Stimulated activated CD8-positive, alpha-beta memory T cell treated with anti-CD3 and anti-CD28 coated beads, Interleukin-12 subunit alpha, Interleukin-12 subunit beta, amount 100 ng/mL, for 24 hours (primary cell): ENCODE results near the gene PTPRD.

Experiments used
- DNase-seq: peaks from one replicate; pipeline ENCODE4 v3.0.0-alpha.2; 2020; ENCODE audit errors: extremely low read depth

PTPRD gene

GRCh38 chr9:8337834-8338766 lies 2274.7 kb downstream of the PTPRD start:
- DNase-seq, result no peak

- no peak for DNase-seq
Observed at GRCh38 chr9:8332871-8333270, 2279.9 kb downstream of the PTPRD start.

GRCh38 chr9:8332331-8332650 lies 2280.5 kb downstream of the PTPRD start:
- DNase-seq, result no peak

DNA sequence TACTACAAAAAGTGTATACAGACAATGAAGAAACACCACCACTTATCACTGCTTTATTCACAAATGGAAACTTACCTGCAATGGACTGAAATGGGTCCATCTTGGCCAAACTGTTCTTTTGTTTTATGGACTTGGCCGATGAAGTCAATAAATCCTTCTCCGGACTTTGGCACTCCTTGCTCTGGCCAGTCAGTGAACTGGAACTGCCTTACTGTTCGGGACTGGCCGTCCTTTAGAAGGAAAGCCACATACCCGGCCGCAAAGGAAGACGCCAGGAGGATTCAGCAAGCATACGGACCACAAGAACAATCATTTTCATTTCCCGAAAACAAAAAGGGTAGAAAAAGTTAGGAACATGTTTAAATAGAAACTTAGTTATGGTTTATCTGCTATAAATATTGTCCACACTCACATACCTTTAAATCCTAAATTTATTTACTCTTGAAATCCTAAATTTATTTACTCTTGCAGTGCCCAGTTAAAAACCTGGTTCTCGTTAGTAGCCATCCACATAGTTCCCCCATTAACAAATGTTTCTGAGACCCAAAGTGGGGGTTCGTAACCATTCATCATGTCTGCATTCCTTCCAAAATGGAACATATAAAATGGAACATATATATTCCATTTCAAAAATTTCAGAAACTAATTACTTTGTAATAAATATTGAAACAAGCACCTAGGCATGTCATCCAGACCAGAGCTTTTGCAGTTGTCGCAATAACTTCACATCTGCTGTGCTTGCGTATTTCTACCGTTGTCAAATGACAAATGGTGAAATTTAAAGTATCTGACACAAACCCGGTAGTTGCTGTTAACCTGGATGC lies 2281.1 kb downstream of the PTPRD start:
- DNase-seq, result no peak

DNA sequence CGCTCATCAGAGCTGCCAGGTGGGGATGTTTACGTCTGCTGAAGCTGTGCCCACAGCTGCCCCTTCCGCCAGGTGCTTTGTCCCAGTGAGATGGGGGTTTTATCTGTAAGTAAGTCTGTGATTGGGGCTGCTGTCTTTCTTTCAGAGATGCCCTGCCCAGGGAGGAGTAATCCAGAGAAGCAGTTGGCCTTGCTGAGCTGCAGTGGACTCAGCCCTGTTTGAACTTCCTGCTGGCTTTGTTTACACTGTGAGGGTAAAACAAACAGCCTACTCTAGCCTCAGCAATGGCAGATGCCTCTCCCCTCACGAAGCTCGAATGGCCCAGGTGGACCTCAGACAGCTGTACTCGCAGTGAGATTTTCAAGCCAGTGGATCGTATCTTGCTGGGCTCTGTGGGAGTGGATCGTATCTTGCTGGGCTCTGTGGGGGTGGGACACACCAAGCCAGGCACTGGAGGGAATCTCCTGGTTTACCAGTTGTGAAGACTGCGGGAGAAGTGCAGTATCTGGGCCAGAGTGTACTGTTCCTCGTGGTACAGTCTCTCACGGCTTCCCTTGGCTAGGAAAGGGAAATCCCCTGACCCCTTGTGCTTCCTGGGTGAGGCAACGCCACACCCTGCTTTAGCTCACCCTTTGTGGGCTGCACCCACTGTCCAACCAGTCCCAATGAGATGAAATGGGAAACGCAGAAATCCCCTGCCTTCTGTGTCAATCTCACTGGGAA lies 2283.1 kb downstream of the PTPRD start:
- DNase-seq, result no peak

DNA sequence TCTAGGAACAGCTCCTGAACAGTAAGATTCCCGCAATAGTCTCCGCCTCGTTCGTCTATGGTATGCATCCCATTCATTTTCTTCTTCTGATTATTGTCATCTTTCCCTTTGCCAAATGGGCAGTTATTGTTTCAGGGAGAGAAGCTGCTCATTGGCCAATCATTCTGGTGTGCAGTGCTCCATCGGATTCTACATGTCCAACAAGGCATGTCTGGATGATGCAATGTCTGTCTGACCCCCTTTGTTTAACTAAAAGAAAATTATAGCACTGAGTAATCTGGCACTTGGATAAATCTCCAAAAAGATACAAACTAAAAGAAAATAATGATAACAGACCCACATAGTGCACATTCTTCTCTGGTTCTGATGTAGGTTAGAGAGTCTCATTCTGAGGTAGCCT lies 2297.6 kb downstream of the PTPRD start:
- DNase-seq, result no peak

GRCh38 chr9:8309258-8309657 lies 2303.5 kb downstream of the PTPRD start:
- no peak for DNase-seq

DNA sequence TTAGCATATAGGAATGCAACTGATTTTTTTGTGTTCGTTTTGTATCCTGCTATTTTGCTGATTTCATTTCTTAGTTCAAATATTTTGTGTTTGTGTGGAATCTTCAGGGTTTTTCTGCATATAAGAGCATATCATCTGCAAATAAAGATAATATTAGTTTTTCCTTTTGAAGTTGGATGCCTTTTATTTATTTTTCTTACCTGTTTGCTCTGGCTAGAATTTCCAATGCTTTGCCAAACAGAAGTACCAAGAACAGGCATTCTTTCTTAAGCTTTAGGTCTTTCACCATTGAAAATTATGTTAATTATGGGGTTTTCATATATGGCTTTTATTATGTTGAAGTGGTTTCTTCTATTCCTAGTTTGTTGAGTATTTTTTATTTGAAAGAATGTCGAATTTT lies 2308.1 kb downstream of the PTPRD start:
- DNase-seq, result no peak

DNA sequence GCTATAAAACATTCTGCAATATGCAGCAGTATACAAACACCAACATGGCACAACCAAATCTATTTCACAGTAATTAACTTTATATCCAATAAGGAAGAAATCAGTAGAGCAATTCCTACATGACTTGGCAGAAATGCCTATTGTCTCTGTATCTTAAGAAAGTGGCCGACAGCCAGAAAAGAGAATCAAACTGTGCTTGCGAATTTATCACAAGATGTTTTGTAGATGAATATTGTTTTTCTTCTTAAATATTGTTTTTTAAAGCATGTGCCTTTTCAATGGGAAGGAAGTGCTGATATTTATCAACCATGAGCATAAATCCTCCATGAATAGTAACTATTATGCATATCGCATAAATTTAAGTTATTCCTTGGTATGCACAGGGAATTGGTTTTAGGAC lies 2311.5 kb downstream of the PTPRD start:
- DNase-seq, result no peak

GRCh38 chr9:8297047-8297446 lies 2315.8 kb downstream of the PTPRD start:
- DNase-seq, result no peak

GRCh38 chr9:8292657-8293056 lies 2320.1 kb downstream of the PTPRD start:
- DNase-seq, result no peak

DNA sequence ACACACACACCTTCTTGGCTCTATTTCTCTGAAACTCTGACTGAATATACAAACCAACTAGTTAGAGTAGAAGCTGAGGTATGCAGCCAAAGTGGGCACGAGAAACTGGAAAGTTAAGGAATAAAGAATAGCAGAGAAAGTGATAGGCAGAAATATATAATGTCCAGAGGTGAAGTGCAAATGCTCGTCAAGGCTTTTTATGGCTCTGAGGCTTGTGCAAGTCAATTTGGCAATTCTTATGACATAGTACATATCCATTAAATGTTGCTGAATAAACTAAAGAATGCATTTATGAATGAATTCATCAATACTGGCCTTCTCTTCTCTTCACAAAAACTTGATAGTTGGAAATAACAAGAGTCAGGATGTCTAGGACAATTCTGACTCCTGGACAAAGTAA lies 2323.1 kb downstream of the PTPRD start:
- DNase-seq, result no peak

- DNase-seq, result no peak
Observed at GRCh38 chr9:8287970-8288369, 2324.8 kb downstream of the PTPRD start.

GRCh38 chr9:8287501-8287900 lies 2325.3 kb downstream of the PTPRD start:
- no peak for DNase-seq

- no peak for DNase-seq
Observed at GRCh38 chr9:8284884-8285283, 2327.9 kb downstream of the PTPRD start.

- DNase-seq, result no peak
Observed at GRCh38 chr9:8282535-8282934, 2330.3 kb downstream of the PTPRD start.

GRCh38 chr9:8280811-8281210 lies 2332.0 kb downstream of the PTPRD start:
- DNase-seq, result no peak

DNA sequence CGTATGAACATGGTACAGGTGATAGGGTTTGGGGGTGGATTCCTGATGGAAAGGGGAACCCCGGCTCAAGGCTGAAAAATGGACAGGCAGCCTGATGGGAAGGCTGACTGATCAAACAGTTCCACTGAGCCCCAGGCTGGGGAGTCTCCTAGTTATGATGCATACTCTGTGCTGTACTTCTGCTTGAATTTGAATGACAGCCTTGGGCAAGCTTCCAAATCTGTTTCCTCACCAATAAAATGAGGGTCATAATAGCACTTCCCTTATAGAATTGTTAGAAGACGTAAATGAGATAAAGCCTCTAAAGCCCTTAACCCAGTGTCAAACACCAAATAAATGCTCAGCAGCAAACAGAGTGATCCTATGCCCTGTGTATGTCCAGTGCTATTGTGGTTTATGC lies 2334.8 kb downstream of the PTPRD start:
- no peak for DNase-seq

- DNase-seq, result no peak
Observed at GRCh38 chr9:8270235-8270634, 2342.6 kb downstream of the PTPRD start.

- no peak for DNase-seq
Observed at GRCh38 chr9:8268881-8269280, 2343.9 kb downstream of the PTPRD start.

GRCh38 chr9:8268216-8268878 lies 2344.5 kb downstream of the PTPRD start:
- no peak for DNase-seq

GRCh38 chr9:8267636-8268035 lies 2345.2 kb downstream of the PTPRD start:
- no peak for DNase-seq
